Transverse colon (tissue), 3 donors: ENCODE data around the gene FDXR.

Experiments used
- CTCF ChIP-seq, 5 experiments: fragments of 200-600 bp in 3 of 5; fragments of 450-650 bp in 2 of 5; sonication (generic) in 3 of 5; IDR thresholded peaks; 1 replicate in 2 of 5; 2 replicates in 3 of 5; pipeline ENCODE4 v1.5.1; 2016 to 2017; ENCODE audit warnings: antibody characterized with exemption in 5 of 5, inconsistent platforms in 3 of 5, mild to moderate bottlenecking in 2 of 5, moderate library complexity in 1 of 5
- EP300 ChIP-seq: sonication (generic); formaldehyde crosslinking; IDR thresholded peaks from one replicate; pipeline ENCODE4 v1.6.1; 2017; ENCODE audit warnings: antibody characterized with exemption, low read depth
- POLR2A ChIP-seq: fragments of 450-650 bp; IDR thresholded peaks from one replicate; pipeline ENCODE4 v1.6.1; 2016; ENCODE audit warnings: antibody characterized with exemption, mild to moderate bottlenecking, moderate library complexity

- no peak for TF ChIP-seq CTCF (IDR thresholded peaks at IDR 0.05)
- no peak for TF ChIP-seq EP300
- no peak for TF ChIP-seq POLR2A
These were observed 5.1 kb upstream of the FDXR start for GRCh38 chr17:74877592-74878548.
